ENCODE measurements around the gene HPN.

The HPN gene

GRCh38 chr19:35093430-35093829 lies 51.9 kb downstream of the HPN start:
- POLR2A ChIA-PET = no interaction called here
- TF ChIP-seq ARNT (IDR thresholded peaks at IDR 0.05) (no peak), L3MBTL2 (conservative IDR thresholded peaks at IDR 0.05) (no peak), NFRKB (IDR thresholded peaks at IDR 0.05) (no peak), ZNF384 (IDR thresholded peaks at IDR 0.05) (no peak), FOXK2 (IDR thresholded peaks at IDR 0.05) (no peak), LEF1 (IDR thresholded peaks at IDR 0.05; ENCODE audit: borderline replicate concordance) (no peak), FOXA1 (IDR thresholded peaks at IDR 0.05) (no peak), SP1 (IDR thresholded peaks at IDR 0.05) (no peak), HDGF (IDR thresholded peaks at IDR 0.05; ENCODE audit: borderline replicate concordance) (no peak), PKNOX1 (IDR thresholded peaks at IDR 0.05) (no peak), FOXM1 (IDR thresholded peaks at IDR 0.05; ENCODE audit: borderline replicate concordance) (no peak), BHLHE40 (IDR thresholded peaks at IDR 0.05; ENCODE audit: borderline replicate concordance) (no peak), TARDBP (IDR thresholded peaks at IDR 0.05) (no peak), SUZ12 (IDR thresholded peaks at IDR 0.05) (no peak), CTBP1 (IDR thresholded peaks at IDR 0.05; ENCODE audit: borderline replicate concordance) (no peak), ELF4 (IDR thresholded peaks at IDR 0.05) (no peak)
- no peak for DNase-seq (ENCODE audit: extremely low spot score)
- CTCF ChIA-PET = no interaction called here

DNA sequence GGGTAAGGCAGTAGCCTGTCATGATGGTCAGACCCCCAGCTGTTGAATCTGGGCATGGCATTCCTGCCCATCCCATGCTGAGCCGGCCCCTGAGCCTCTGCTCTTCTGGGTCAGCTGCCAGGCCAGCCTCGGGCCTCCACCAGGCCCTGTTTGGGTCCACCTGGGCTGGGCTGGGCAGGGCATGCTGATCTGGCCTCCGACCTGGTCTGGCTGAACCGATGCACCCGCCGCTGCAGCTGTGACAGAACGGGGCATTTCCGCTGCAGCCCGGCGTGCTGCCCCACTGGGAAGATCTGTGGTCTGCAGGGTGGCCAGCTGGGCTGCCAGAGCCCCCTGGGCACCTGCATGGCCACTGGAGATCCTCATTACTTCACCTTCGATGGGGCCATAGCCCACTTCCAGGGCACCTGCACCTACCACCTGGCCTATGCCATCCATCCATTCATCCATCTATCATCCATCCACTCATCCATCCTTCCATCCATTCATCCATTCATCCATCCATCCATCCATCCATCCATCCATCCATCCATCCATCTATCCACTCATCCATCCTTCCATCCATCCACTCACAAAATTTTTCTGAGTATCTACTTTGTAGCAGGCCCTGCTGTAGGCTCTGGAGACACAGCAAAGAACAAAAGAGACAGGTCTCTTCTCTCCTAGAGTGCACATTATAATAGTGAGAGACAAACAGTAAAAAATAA lies 52.6 kb downstream of the HPN start:
- ChIA-PET POLR2A (no interaction called here), CTCF (no interaction called here)
- no peak for TF ChIP-seq CTBP1 (IDR thresholded peaks at IDR 0.05; ENCODE audit: borderline replicate concordance)
- no peak for TF ChIP-seq FOXK2 (IDR thresholded peaks at IDR 0.05)
- no peak for TF ChIP-seq SP1 (IDR thresholded peaks at IDR 0.05)
- TF ChIP-seq PKNOX1 (IDR thresholded peaks at IDR 0.05) = no peak
- no peak for TF ChIP-seq ZNF384 (IDR thresholded peaks at IDR 0.05)
- no peak for DNase-seq (ENCODE audit: extremely low spot score)

DNA sequence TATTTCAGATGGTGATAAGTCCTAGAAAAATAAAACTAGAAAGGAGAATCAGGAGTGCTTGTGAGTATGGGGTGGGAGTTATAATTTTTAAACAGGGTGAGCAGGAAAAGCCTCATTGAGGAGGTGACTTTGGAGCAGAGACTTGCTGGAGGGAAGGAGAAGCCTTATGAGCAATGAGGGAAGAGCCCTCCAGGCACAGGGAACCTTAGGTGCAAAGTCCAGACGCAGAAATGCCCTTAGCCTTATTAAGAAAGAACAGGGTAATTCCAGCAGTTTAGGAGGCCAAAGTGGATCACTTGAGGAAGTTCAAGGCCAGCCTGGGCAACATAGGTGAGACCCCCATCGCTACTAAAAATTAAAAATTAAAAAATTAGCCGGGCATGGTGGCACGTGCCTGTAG lies 53.1 kb downstream of the HPN start:
- TF ChIP-seq LEF1 (IDR thresholded peaks at IDR 0.05; ENCODE audit: borderline replicate concordance) = no peak
- no peak for TF ChIP-seq ELF4 (IDR thresholded peaks at IDR 0.05)
- TF ChIP-seq FOXK2 (IDR thresholded peaks at IDR 0.05) = no peak
- TF ChIP-seq BHLHE40 (IDR thresholded peaks at IDR 0.05; ENCODE audit: borderline replicate concordance) = no peak
- TF ChIP-seq SP1 (IDR thresholded peaks at IDR 0.05) = no peak
- ChIA-PET CTCF (no interaction called here), POLR2A (no interaction called here)
- no peak for DNase-seq (ENCODE audit: extremely low spot score)

- no peak for TF ChIP-seq TARDBP (IDR thresholded peaks at IDR 0.05)
- CTCF ChIA-PET = no interaction called here
- POLR2A ChIA-PET = interaction anchor here (0.9 kb wide), 1 partner anchor 29 kb away, joined by 4 read pairs; no protein-coding TSS in a partner anchor
- no peak for DNase-seq (ENCODE audit: extremely low spot score)
These were observed 54.3 kb downstream of the HPN start for GRCh38 chr19:35095667-35096368.

- no peak for DNase-seq (ENCODE audit: extremely low spot score)
- ChIA-PET CTCF (no interaction called here), POLR2A (interaction anchor here (1.4 kb wide), 1 partner anchor 26 kb away, joined by 4 read pairs; no protein-coding TSS in a partner anchor)
- TF ChIP-seq TARDBP (IDR thresholded peaks at IDR 0.05) (no peak), ZNF384 (IDR thresholded peaks at IDR 0.05) (no peak), LEF1 (IDR thresholded peaks at IDR 0.05; ENCODE audit: borderline replicate concordance) (no peak), ELF4 (IDR thresholded peaks at IDR 0.05) (no peak), SP1 (IDR thresholded peaks at IDR 0.05) (no peak), FOXA1 (IDR thresholded peaks at IDR 0.05) (no peak), FOXM1 (IDR thresholded peaks at IDR 0.05; ENCODE audit: borderline replicate concordance) (no peak), SUZ12 (IDR thresholded peaks at IDR 0.05) (no peak), BHLHE40 (IDR thresholded peaks at IDR 0.05; ENCODE audit: borderline replicate concordance) (no peak), FOXK2 (IDR thresholded peaks at IDR 0.05) (no peak), L3MBTL2 (conservative IDR thresholded peaks at IDR 0.05) (no peak), CTBP1 (IDR thresholded peaks at IDR 0.05; ENCODE audit: borderline replicate concordance) (no peak), NFRKB (IDR thresholded peaks at IDR 0.05) (no peak), HDGF (IDR thresholded peaks at IDR 0.05; ENCODE audit: borderline replicate concordance) (no peak)
These were observed 57.0 kb downstream of the HPN start for GRCh38 chr19:35098413-35099049.

- TF ChIP-seq FOXK2 (IDR thresholded peaks at IDR 0.05) (no peak), ARNT (IDR thresholded peaks at IDR 0.05) (no peak), BHLHE40 (IDR thresholded peaks at IDR 0.05; ENCODE audit: borderline replicate concordance) (no peak), CTBP1 (IDR thresholded peaks at IDR 0.05; ENCODE audit: borderline replicate concordance) (no peak), HDGF (IDR thresholded peaks at IDR 0.05; ENCODE audit: borderline replicate concordance) (no peak), PKNOX1 (IDR thresholded peaks at IDR 0.05) (no peak), SUZ12 (IDR thresholded peaks at IDR 0.05) (no peak), LEF1 (IDR thresholded peaks at IDR 0.05; ENCODE audit: borderline replicate concordance) (no peak), L3MBTL2 (conservative IDR thresholded peaks at IDR 0.05) (no peak), TARDBP (IDR thresholded peaks at IDR 0.05) (no peak), FOXA1 (IDR thresholded peaks at IDR 0.05) (no peak), ZNF384 (IDR thresholded peaks at IDR 0.05) (no peak)
- ChIA-PET POLR2A (interaction anchor here (1.4 kb wide), 1 partner anchor 25 kb away, joined by 4 read pairs; no protein-coding TSS in a partner anchor), CTCF (no interaction called here)
- no peak for DNase-seq (ENCODE audit: extremely low spot score)
These were observed 57.8 kb downstream of the HPN start for GRCh38 chr19:35099155-35099896.

All from HEK293T (cell line).